GM19397 (cell line): ENCODE results near the gene PDE3B.
A peak's percentile ranks its signal among the peaks of the same experiment; 100 is the strongest.
"Not testable (repeated sequence)": the region's sequence is repeated elsewhere in the genome, so short reads cannot be mapped to it uniquely, and the experiment has no call there.

Source experiments
- ATAC-seq: cut with Tn5 transposase; IDR thresholded peaks from one replicate; pipeline ENCODE4 v1.9.1; 2021; ENCODE audit warnings: mild to moderate bottlenecking, moderate library complexity; ENCODE audit not compliant: unreplicated experiment

PDE3B gene

GRCh38 chr11:14643697-14644225 is at the start of gene PDE3B:
TSS of gene PDE3B (plus strand) at chr11:14643804. CDS start at chr11:14644076, 272 bp downstream.
- peak; percentile 71 for ATAC-seq

GRCh38 chr11:14595261-14595660 is 48.3 kb upstream of the PDE3B start:
- not testable (repeated sequence) for ATAC-seq

- no peak for ATAC-seq
Measured at GRCh38 chr11:14607713-14608112, 35.9 kb upstream of the PDE3B start.

GRCh38 chr11:14609902-14610301 is 33.7 kb upstream of the PDE3B start:
- no peak for ATAC-seq

GRCh38 chr11:14611939-14612338 is 31.7 kb upstream of the PDE3B start:
- no peak for ATAC-seq

- no peak for ATAC-seq
Measured at GRCh38 chr11:14612694-14613093, 30.9 kb upstream of the PDE3B start.

- no peak for ATAC-seq
Measured at GRCh38 chr11:14614091-14614622, 29.4 kb upstream of the PDE3B start.

- no peak for ATAC-seq
Measured at GRCh38 chr11:14617241-14618027, 26.2 kb upstream of the PDE3B start.

- ATAC-seq = no peak
Measured at GRCh38 chr11:14618060-14618459, 25.5 kb upstream of the PDE3B start.

- ATAC-seq = no peak
Measured at GRCh38 chr11:14619603-14620531, 23.7 kb upstream of the PDE3B start.

- no peak for ATAC-seq
Measured at GRCh38 chr11:14622223-14622954, 21.2 kb upstream of the PDE3B start.

- ATAC-seq = no peak
Measured at GRCh38 chr11:14623036-14623435, 20.6 kb upstream of the PDE3B start.

- ATAC-seq = no peak
Measured at GRCh38 chr11:14625586-14626205, 17.9 kb upstream of the PDE3B start.

GRCh38 chr11:14626650-14627049 is 17.0 kb upstream of the PDE3B start:
- ATAC-seq = no peak

- not testable (repeated sequence) for ATAC-seq
Measured at GRCh38 chr11:14633506-14634224, 9.9 kb upstream of the PDE3B start.

GRCh38 chr11:14634813-14635212 is 8.8 kb upstream of the PDE3B start:
- ATAC-seq = no peak

- ATAC-seq = no peak
Measured at GRCh38 chr11:14635546-14635945, 8.1 kb upstream of the PDE3B start.

- ATAC-seq = no peak
Measured at GRCh38 chr11:14636119-14636518, 7.5 kb upstream of the PDE3B start.

GRCh38 chr11:14637868-14638409 is 5.7 kb upstream of the PDE3B start:
- no peak for ATAC-seq
